ENCODE data around the gene ITPRID2. TPM values are rescaled to one million over a fixed set of nuclear protein-coding genes. Genes with fewer than 3 reads are reported as not detected.
"Not testable (repeated sequence)": the region's sequence is repeated elsewhere in the genome, so short reads cannot be mapped to it uniquely, and the experiment has no call there.

The ITPRID2 gene
- total and polyA plus RNA-seq, 2 of the 4 experiments (the other 2 are of a cell fraction) = 74.1 to 187 TPM

GRCh38 chr2:181961167-181961566, 69.6 kb downstream of the ITPRID2 start:
- H3K14ac ChIP-seq (replicated peaks; ENCODE audit: low read depth, low read length); H3K36me3 ChIP-seq (ENCODE audit: control insufficient read depth, insufficient read depth, low read length); H3K9me1 ChIP-seq (ENCODE audit: insufficient read depth, low read length); POLR2A ChIA-PET (ENCODE audit: unreplicated experiment); H3K9ac ChIP-seq (ENCODE audit: low read depth, low read length); H4K20me1 ChIP-seq (ENCODE audit: insufficient read depth, low read length); H2BK5ac ChIP-seq (ENCODE audit: low read depth, low read length, poor library complexity, severe bottlenecking); H2AK9ac ChIP-seq (replicated peaks; ENCODE audit: low read depth, low read length, poor library complexity); H3K4me1 ChIP-seq (ENCODE audit: control insufficient read depth, insufficient read depth, low read length); H3K18ac ChIP-seq (ENCODE audit: low read depth, low read length); intact Hi-C loops (cut with micrococcal nuclease); ATAC-seq (ENCODE audit: low read depth); H3K4me2 ChIP-seq (ENCODE audit: low read depth, low read length); H3K23ac ChIP-seq (ENCODE audit: low read depth, low read length); in situ Hi-C loops (cut with MboI; ENCODE audit: low sequenced_read_pairs); H3K4me3 ChIP-seq (ENCODE audit: insufficient read depth, low read depth, low read length); H3K27ac ChIP-seq (ENCODE audit: insufficient read depth, low read length); H2BK15ac ChIP-seq (ENCODE audit: low read depth, low read length); BruUV-seq (replicated peaks); H3K27me3 ChIP-seq (ENCODE audit: control insufficient read depth, insufficient read depth, low read length); H2BK20ac ChIP-seq (ENCODE audit: low read depth, low read length); H2BK120ac ChIP-seq (ENCODE audit: low read depth, low read length); H4K8ac ChIP-seq (ENCODE audit: low read depth in 2 of 2, low read length in 2 of 2); dilution Hi-C loops (cut with HindIII; ENCODE audit: low sequenced_read_pairs, unreplicated experiment); H4K91ac ChIP-seq (ENCODE audit: insufficient read depth, low read depth, low read length); DNase-seq; H3K4ac ChIP-seq (ENCODE audit: low read depth, low read length); H3K79me1 ChIP-seq (ENCODE audit: low read depth in 1 of 2, low read length in 2 of 2); H4K5ac ChIP-seq (ENCODE audit: low read depth, low read length); H3K56ac ChIP-seq (ENCODE audit: extremely low read depth, insufficient read depth, low read length); H3K9me3 ChIP-seq (ENCODE audit: control insufficient read depth, insufficient read depth, low read length); H2AFZ ChIP-seq (replicated peaks; ENCODE audit: low read length, poor library complexity); H2AK5ac ChIP-seq (ENCODE audit: low read depth, low read length): not testable (repeated sequence)
- CTCF ChIA-PET = interaction anchor here (0.7 kb wide), 1 partner anchor 17 kb away, joined by 3 read pairs; no protein-coding TSS in a partner anchor
- 87% methylated on average over 5 of the region's 8 CpGs; no CpG with 5 or more reads in 1 of the 2 experiments for WGBS, 2 experiments (ENCODE audit: extremely low coverage in 2 of 2, insufficient read length in 1 of 2)

Data from IMR-90 (cell line).